Measurements from ENCODE around the gene STUM.

Gene STUM

GRCh38 chr1:226532553-226532952 lies 16.0 kb upstream of the STUM start:
- Histone ChIP-seq H3K4me1 (ENCODE audit: control insufficient read depth in 5 of 5, insufficient read depth in 5 of 5, low read length in 5 of 5) (no peaks in the 10 kb centered on the region), H3K9me3 (ENCODE audit: control insufficient read depth in 5 of 5, low read length in 5 of 5) (no peaks in the 10 kb centered on the region), H3K27me3 (ENCODE audit: control insufficient read depth in 5 of 5, insufficient read depth in 4 of 5, low read length in 5 of 5) (no peaks in the 10 kb centered on the region), H3K36me3 (ENCODE audit: control insufficient read depth in 5 of 5, insufficient read depth in 5 of 5, low read length in 5 of 5) (no peaks in the 10 kb centered on the region), H3K9ac (ENCODE audit: low read length in 5 of 5) (no peak overlapping the region), H3K4me3 (ENCODE audit: low read depth in 1 of 5, low read length in 5 of 5) (no peak overlapping the region), H3K27ac (ENCODE audit: low read depth, low read length) (no peak overlapping the region)

- Histone ChIP-seq H3K9ac (ENCODE audit: low read length in 5 of 5) (no peak overlapping the region), H3K27ac (ENCODE audit: low read depth, low read length) (no peak overlapping the region), H3K36me3 (ENCODE audit: control insufficient read depth in 5 of 5, insufficient read depth in 5 of 5, low read length in 5 of 5) (no peaks in the 10 kb centered on the region), H3K9me3 (ENCODE audit: control insufficient read depth in 5 of 5, low read length in 5 of 5) (no peaks in the 10 kb centered on the region), H3K4me1 (ENCODE audit: control insufficient read depth in 5 of 5, insufficient read depth in 5 of 5, low read length in 5 of 5) (no peaks in the 10 kb centered on the region), H3K4me3 (ENCODE audit: low read depth in 1 of 5, low read length in 5 of 5) (no peak overlapping the region), H3K27me3 (ENCODE audit: control insufficient read depth in 5 of 5, insufficient read depth in 4 of 5, low read length in 5 of 5) (no peaks in the 10 kb centered on the region)
These were observed 15.3 kb upstream of the STUM start for GRCh38 chr1:226533220-226533619.

- Histone ChIP-seq H3K9ac (ENCODE audit: low read length in 5 of 5) (no peak overlapping the region), H3K27me3 (ENCODE audit: control insufficient read depth in 5 of 5, insufficient read depth in 4 of 5, low read length in 5 of 5) (no peaks in the 10 kb centered on the region), H3K4me1 (ENCODE audit: control insufficient read depth in 5 of 5, insufficient read depth in 5 of 5, low read length in 5 of 5) (no peaks in the 10 kb centered on the region), H3K4me3 (ENCODE audit: low read depth in 1 of 5, low read length in 5 of 5) (no peak overlapping the region), H3K27ac (ENCODE audit: low read depth, low read length) (no peak overlapping the region), H3K9me3 (ENCODE audit: control insufficient read depth in 5 of 5, low read length in 5 of 5) (no peaks in the 10 kb centered on the region), H3K36me3 (ENCODE audit: control insufficient read depth in 5 of 5, insufficient read depth in 5 of 5, low read length in 5 of 5) (no peaks in the 10 kb centered on the region)
These were observed 14.5 kb upstream of the STUM start for GRCh38 chr1:226534098-226534497.

GRCh38 chr1:226534645-226535044 lies 13.9 kb upstream of the STUM start:
- Histone ChIP-seq H3K9me3 (ENCODE audit: control insufficient read depth in 5 of 5, low read length in 5 of 5) (no peaks in the 10 kb centered on the region), H3K27ac (ENCODE audit: low read depth, low read length) (no peak overlapping the region), H3K4me3 (ENCODE audit: low read depth in 1 of 5, low read length in 5 of 5) (no peak overlapping the region), H3K36me3 (ENCODE audit: control insufficient read depth in 5 of 5, insufficient read depth in 5 of 5, low read length in 5 of 5) (no peaks in the 10 kb centered on the region), H3K4me1 (ENCODE audit: control insufficient read depth in 5 of 5, insufficient read depth in 5 of 5, low read length in 5 of 5) (no peaks in the 10 kb centered on the region), H3K27me3 (ENCODE audit: control insufficient read depth in 5 of 5, insufficient read depth in 4 of 5, low read length in 5 of 5) (no peaks in the 10 kb centered on the region), H3K9ac (ENCODE audit: low read length in 5 of 5) (no peak overlapping the region)

- H3K27ac ChIP-seq (ENCODE audit: low read depth, low read length): no peak overlapping the region
- H3K9ac ChIP-seq (ENCODE audit: low read length in 5 of 5): no peak overlapping the region
- no peaks in the 10 kb centered on the region for H3K4me1 ChIP-seq (ENCODE audit: control insufficient read depth in 5 of 5, insufficient read depth in 5 of 5, low read length in 5 of 5)
- no peaks in the 10 kb centered on the region for H3K36me3 ChIP-seq (ENCODE audit: control insufficient read depth in 5 of 5, insufficient read depth in 5 of 5, low read length in 5 of 5)
- H3K4me3 ChIP-seq (ENCODE audit: low read depth in 1 of 5, low read length in 5 of 5): no peak overlapping the region
- H3K27me3 ChIP-seq (ENCODE audit: control insufficient read depth in 5 of 5, insufficient read depth in 4 of 5, low read length in 5 of 5): no peaks in the 10 kb centered on the region
- no peaks in the 10 kb centered on the region for H3K9me3 ChIP-seq (ENCODE audit: control insufficient read depth in 5 of 5, low read length in 5 of 5)
These were observed 12.9 kb upstream of the STUM start for GRCh38 chr1:226535666-226536065.

GRCh38 chr1:226541231-226541630 lies 7.3 kb upstream of the STUM start:
- Histone ChIP-seq H3K27ac (ENCODE audit: low read depth, low read length) (no peak overlapping the region), H3K36me3 (ENCODE audit: control insufficient read depth in 5 of 5, insufficient read depth in 5 of 5, low read length in 5 of 5) (no peaks in the 10 kb centered on the region), H3K9ac (ENCODE audit: low read length in 5 of 5) (no peak overlapping the region), H3K27me3 (ENCODE audit: control insufficient read depth in 5 of 5, insufficient read depth in 4 of 5, low read length in 5 of 5) (peaks cover 0 to 2% (median 0%) of the 10 kb centered on the region in 5 donors), H3K4me3 (ENCODE audit: low read depth in 1 of 5, low read length in 5 of 5) (no peak overlapping the region), H3K9me3 (ENCODE audit: control insufficient read depth in 5 of 5, low read length in 5 of 5) (no peaks in the 10 kb centered on the region), H3K4me1 (ENCODE audit: control insufficient read depth in 5 of 5, insufficient read depth in 5 of 5, low read length in 5 of 5) (peaks cover 11 to 25% (median 17%) of the 10 kb centered on the region in 5 donors)

- Histone ChIP-seq H3K4me3 (ENCODE audit: low read depth in 1 of 5, low read length in 5 of 5) (no peak overlapping the region), H3K9ac (ENCODE audit: low read length in 5 of 5) (peak overlapping the region in 1 of 5 donors; percentile 22), H3K27ac (ENCODE audit: low read depth, low read length) (no peak overlapping the region), H3K4me1 (ENCODE audit: control insufficient read depth in 5 of 5, insufficient read depth in 5 of 5, low read length in 5 of 5) (peaks cover 11 to 26% (median 18%) of the 10 kb centered on the region in 5 donors), H3K36me3 (ENCODE audit: control insufficient read depth in 5 of 5, insufficient read depth in 5 of 5, low read length in 5 of 5) (no peaks in the 10 kb centered on the region), H3K9me3 (ENCODE audit: control insufficient read depth in 5 of 5, low read length in 5 of 5) (no peaks in the 10 kb centered on the region), H3K27me3 (ENCODE audit: control insufficient read depth in 5 of 5, insufficient read depth in 4 of 5, low read length in 5 of 5) (peaks cover 0 to 2% (median 0%) of the 10 kb centered on the region in 5 donors)
These were observed 6.6 kb upstream of the STUM start for GRCh38 chr1:226541631-226542622.

GRCh38 chr1:226542623-226543103 lies 5.9 kb upstream of the STUM start:
- peaks cover 11 to 26% (median 18%) of the 10 kb centered on the region in 5 donors for H3K4me1 ChIP-seq (ENCODE audit: control insufficient read depth in 5 of 5, insufficient read depth in 5 of 5, low read length in 5 of 5)
- H3K36me3 ChIP-seq (ENCODE audit: control insufficient read depth in 5 of 5, insufficient read depth in 5 of 5, low read length in 5 of 5): no peaks in the 10 kb centered on the region
- H3K27ac ChIP-seq (ENCODE audit: low read depth, low read length): no peak overlapping the region
- peaks cover 0 to 2% (median 0%) of the 10 kb centered on the region in 5 donors for H3K27me3 ChIP-seq (ENCODE audit: control insufficient read depth in 5 of 5, insufficient read depth in 4 of 5, low read length in 5 of 5)
- no peak overlapping the region for H3K4me3 ChIP-seq (ENCODE audit: low read depth in 1 of 5, low read length in 5 of 5)
- H3K9me3 ChIP-seq (ENCODE audit: control insufficient read depth in 5 of 5, low read length in 5 of 5): no peaks in the 10 kb centered on the region
- no peak overlapping the region for H3K9ac ChIP-seq (ENCODE audit: low read length in 5 of 5)

GRCh38 chr1:226545836-226546596 lies 2.5 kb upstream of the STUM start:
- H3K9me3 ChIP-seq (ENCODE audit: control insufficient read depth in 5 of 5, low read length in 5 of 5): no peaks in the 10 kb centered on the region
- no peak overlapping the region for H3K27ac ChIP-seq (ENCODE audit: low read depth, low read length)
- H3K4me1 ChIP-seq (ENCODE audit: control insufficient read depth in 5 of 5, insufficient read depth in 5 of 5, low read length in 5 of 5): peaks cover 17 to 48% (median 39%) of the 10 kb centered on the region in 5 donors
- peaks cover 0 to 20% (median 15%) of the 10 kb centered on the region in 5 donors for H3K27me3 ChIP-seq (ENCODE audit: control insufficient read depth in 5 of 5, insufficient read depth in 4 of 5, low read length in 5 of 5)
- no peak overlapping the region for H3K9ac ChIP-seq (ENCODE audit: low read length in 5 of 5)
- no peak overlapping the region for H3K4me3 ChIP-seq (ENCODE audit: low read depth in 1 of 5, low read length in 5 of 5)
- no peaks in the 10 kb centered on the region for H3K36me3 ChIP-seq (ENCODE audit: control insufficient read depth in 5 of 5, insufficient read depth in 5 of 5, low read length in 5 of 5)

GRCh38 chr1:226546926-226547325 lies 1.6 kb upstream of the STUM start:
- Histone ChIP-seq H3K9me3 (ENCODE audit: control insufficient read depth in 5 of 5, low read length in 5 of 5) (no peaks in the 10 kb centered on the region), H3K4me3 (ENCODE audit: low read depth in 1 of 5, low read length in 5 of 5) (no peak overlapping the region), H3K36me3 (ENCODE audit: control insufficient read depth in 5 of 5, insufficient read depth in 5 of 5, low read length in 5 of 5) (no peaks in the 10 kb centered on the region), H3K27ac (ENCODE audit: low read depth, low read length) (no peak overlapping the region), H3K4me1 (ENCODE audit: control insufficient read depth in 5 of 5, insufficient read depth in 5 of 5, low read length in 5 of 5) (peaks cover 16 to 42% (median 35%) of the 10 kb centered on the region in 5 donors), H3K27me3 (ENCODE audit: control insufficient read depth in 5 of 5, insufficient read depth in 4 of 5, low read length in 5 of 5) (peaks cover 0 to 21% (median 17%) of the 10 kb centered on the region in 5 donors), H3K9ac (ENCODE audit: low read length in 5 of 5) (no peak overlapping the region)
